GM23338 (cell line): Measurements from ENCODE around the gene SUSD1. TPM values are rescaled to one million over a fixed set of nuclear protein-coding genes. Genes with fewer than 3 reads are reported as not detected.

Experiments used
- ATAC-seq: fragments of 200-7000 bp; cut with Tn5 transposase; 3 replicates; pipeline ENCODE4 v1.9.1; 2020
- DNase-seq: peaks from one replicate; pipeline ENCODE4 v3.0.0-alpha.2; 2015; ENCODE audit warnings: low spot score
- H2AFZ ChIP-seq: fragments of 200-600 bp; sonication (generic); 2 replicates; pipeline ENCODE4 v1.8.0; 2016; ENCODE audit warnings: antibody characterized with exemption, mild to moderate bottlenecking, moderate library complexity
- H3F3A ChIP-seq: fragments of 200-600 bp; sonication (generic); replicated peaks from 2 replicates; pipeline ENCODE4 v1.8.0; 2017; ENCODE audit warnings: antibody characterized with exemption, mixed run types, low read depth
- H3K27ac ChIP-seq: fragments of 200-600 bp; sonication (generic); 2 replicates; pipeline ENCODE4 v1.6.1; 2016; ENCODE audit warnings: low read depth
- H3K27me3 ChIP-seq: fragments of 200-600 bp; sonication (generic); 2 replicates; pipeline ENCODE4 v1.8.0; 2016; ENCODE audit warnings: mild to moderate bottlenecking, mixed run types, moderate library complexity; ENCODE audit not compliant: insufficient read depth
- H3K36me3 ChIP-seq: fragments of 200-600 bp; sonication (generic); 2 replicates; pipeline ENCODE4 v1.8.0; 2016; ENCODE audit warnings: mild to moderate bottlenecking; ENCODE audit not compliant: insufficient read depth
- H3K4me1 ChIP-seq: fragments of 200-600 bp; sonication (generic); 2 replicates; pipeline ENCODE4 v1.8.0; 2016; ENCODE audit warnings: mild to moderate bottlenecking, moderate library complexity; ENCODE audit not compliant: insufficient read depth
- H3K4me2 ChIP-seq: fragments of 200-600 bp; sonication (generic); 2 replicates; pipeline ENCODE4 v1.7.1; 2017; ENCODE audit warnings: mixed run types
- H3K4me3 ChIP-seq: fragments of 200-600 bp; sonication (generic); 2 replicates; pipeline ENCODE4 v1.6.1; 2016; ENCODE audit warnings: mixed run types
- H3K79me2 ChIP-seq: fragments of 200-600 bp; sonication (generic); replicated peaks from 2 replicates; pipeline ENCODE4 v1.8.0; 2017; ENCODE audit warnings: mild to moderate bottlenecking; ENCODE audit not compliant: insufficient read depth
- H3K9me2 ChIP-seq: fragments of 200-600 bp; sonication (generic); 2 replicates; pipeline ENCODE4 v1.8.0; 2017; ENCODE audit not compliant: insufficient read depth
- H4K20me1 ChIP-seq: fragments of 200-600 bp; sonication (generic); replicated peaks from 2 replicates; pipeline ENCODE4 v1.8.0; 2017; ENCODE audit warnings: mild to moderate bottlenecking; ENCODE audit not compliant: insufficient read depth
- H3K27ac Mint-ChIP-seq: 2 replicates; pipeline ENCODE4 v1.8.0; 2020; ENCODE audit warnings: inconsistent platforms, mild to moderate bottlenecking, moderate library complexity, mixed read lengths
- H3K27me3 Mint-ChIP-seq: 3 replicates; pipeline ENCODE4 v1.8.0; 2022; ENCODE audit warnings: low read depth, mild to moderate bottlenecking, moderate library complexity, mixed read lengths, inconsistent platforms; ENCODE audit not compliant: insufficient read depth, poor library complexity
- H3K36me3 Mint-ChIP-seq: 3 replicates; pipeline ENCODE4 v1.8.0; 2021; ENCODE audit warnings: low read depth, mild to moderate bottlenecking, inconsistent platforms, moderate library complexity, mixed read lengths
- H3K4me1 Mint-ChIP-seq: 3 replicates; pipeline ENCODE4 v1.8.0; 2020; ENCODE audit warnings: mild to moderate bottlenecking, inconsistent platforms, mixed read lengths
- H3K4me3 Mint-ChIP-seq: 3 replicates; pipeline ENCODE4 v1.8.0; 2021; ENCODE audit warnings: moderate library complexity, mild to moderate bottlenecking, inconsistent platforms, mixed read lengths
- H3K9me3 Mint-ChIP-seq: 3 replicates; pipeline ENCODE4 v1.8.0; 2020; ENCODE audit warnings: moderate library complexity, mild to moderate bottlenecking, inconsistent platforms, mixed read lengths
- CREB1 ChIP-seq: fragments of 250-450 bp; sonication (Bioruptor Pico); IDR thresholded peaks from 2 replicates; pipeline ENCODE4 v1.5.0; 2020; ENCODE audit warnings: low read depth, mild to moderate bottlenecking, moderate library complexity
- CTCF ChIP-seq, 2 experiments: fragments of 200-600 bp in 1 of 2; sonication (generic) in 1 of 2; conservative IDR thresholded peaks; 2 replicates each; pipeline versions ENCODE4 v1.5.1 to v1.6.1; 2016 to 2017; ENCODE audit warnings: antibody characterized with exemption in 2 of 2, low read depth in 2 of 2, mild to moderate bottlenecking in 2 of 2, moderate library complexity in 1 of 2
- ETS1 ChIP-seq: IDR thresholded peaks from 2 replicates; pipeline ENCODE4 v1.6.1; 2016; ENCODE audit warnings: antibody characterized with exemption
- EZH2 ChIP-seq: fragments of 200-600 bp; sonication (generic); IDR thresholded peaks from one replicate; pipeline ENCODE4 v1.8.0; 2017; ENCODE audit warnings: antibody characterized with exemption, mild to moderate bottlenecking, low read depth; ENCODE audit not compliant: unreplicated experiment
- EZH2phosphoT487 ChIP-seq: fragments of 200-600 bp; sonication (generic); IDR thresholded peaks from one replicate; pipeline ENCODE4 v1.8.1; 2018; ENCODE audit warnings: antibody characterized with exemption; ENCODE audit not compliant: unreplicated experiment
- JUNB ChIP-seq: IDR thresholded peaks from one replicate; pipeline ENCODE4 v1.6.1; 2016; ENCODE audit warnings: antibody characterized with exemption; ENCODE audit not compliant: unreplicated experiment
- NANOG ChIP-seq: IDR thresholded peaks from 2 replicates; pipeline ENCODE4 v1.6.1; 2016; ENCODE audit warnings: antibody characterized with exemption, borderline replicate concordance
- POLR2AphosphoS5 ChIP-seq: IDR thresholded peaks from 2 replicates; pipeline ENCODE4 v1.6.1; 2016; ENCODE audit warnings: antibody characterized with exemption, low read depth
- REST ChIP-seq: IDR thresholded peaks from one replicate; pipeline ENCODE4 v1.6.1; 2018; ENCODE audit warnings: antibody characterized with exemption; ENCODE audit not compliant: unreplicated experiment
- STAT1 ChIP-seq: IDR thresholded peaks from one replicate; pipeline ENCODE4 v1.6.1; 2016; ENCODE audit warnings: antibody characterized with exemption; ENCODE audit not compliant: unreplicated experiment
- ZNF114 ChIP-seq: fragments of 250-450 bp; sonication (Bioruptor Pico); IDR thresholded peaks from 2 replicates; pipeline ENCODE4 v1.5.0; 2020; ENCODE audit warnings: mild to moderate bottlenecking, moderate library complexity
- ZNF331 ChIP-seq: fragments of 250-450 bp; sonication (Bioruptor Pico); IDR thresholded peaks from 2 replicates; pipeline ENCODE4 v1.5.0; 2020; ENCODE audit warnings: low read depth, mild to moderate bottlenecking, moderate library complexity
- ZNF462 ChIP-seq: fragments of 250-450 bp; sonication (Bioruptor Pico); IDR thresholded peaks from 2 replicates; pipeline ENCODE4 v1.5.0; 2020; ENCODE audit warnings: mild to moderate bottlenecking, moderate library complexity
- polyA plus RNA-seq: library from polyadenylated mRNA; unstranded; fragments of >200 nt; fragmentation: Nextera tagmentation; extraction: Ambion mirVana; gene quantifications from 2 replicates; pipeline ENCODE4 v1.2.1, GENCODE V29; 2016
- total RNA-seq: library from RNA; depleted of rRNA; stranded (reverse); fragments of >200 nt; shearing (Covaris generic); gene quantifications from 2 replicates; pipeline ENCODE4 v1.2.3, GENCODE V29; 2014

SUSD1 gene
- total and polyA plus RNA-seq, 2 experiments from 2014 or later: 1.2 to 6.4 TPM

- H3K9me3 Mint-ChIP-seq: no peaks in the 10 kb centered on the region
Observed at GRCh38 chr9:112007575-112008240, 167.4 kb downstream of the SUSD1 start.

More at GRCh38 chr9:112007575-112008240, 167.4 kb downstream of the SUSD1 start:
- Histone ChIP-seq H3K4me3 (no peak overlapping the region), H3K27ac (no peak overlapping the region), H4K20me1 (no peaks in the 10 kb centered on the region), H3K9me2 (no peaks in the 10 kb centered on the region), H3K79me2 (no peaks in the 10 kb centered on the region), H3K4me1 (no peaks in the 10 kb centered on the region), H3K4me2 (no peak overlapping the region), H3K27me3 (no peaks in the 10 kb centered on the region), H3F3A (no peaks in the 10 kb centered on the region), H2AFZ (peak overlapping the region; percentile 63; the same call in 1 of the 2 replicates), H3K36me3 (no peaks in the 10 kb centered on the region)
- no peak for DNase-seq
- H3K27ac Mint-ChIP-seq: no peak overlapping the region
- no peaks in the 10 kb centered on the region for H3K36me3 Mint-ChIP-seq
- H3K27me3 Mint-ChIP-seq: no peaks in the 10 kb centered on the region
- ATAC-seq: no peak
- peaks cover 7% of the 10 kb centered on the region; the same call in 1 of the 3 replicates for H3K4me1 Mint-ChIP-seq
- TF ChIP-seq ZNF462 (CRISPR knock-in tag): no peak
- no peak for TF ChIP-seq EZH2phosphoT487
- no peak for TF ChIP-seq CREB1 (CRISPR knock-in tag)
- no peak for TF ChIP-seq POLR2AphosphoS5
- no peak for TF ChIP-seq EZH2
- no peak for TF ChIP-seq ZNF114 (CRISPR knock-in tag)
- no peak for TF ChIP-seq NANOG
- no peak for TF ChIP-seq JUNB
- no peak for TF ChIP-seq REST
- TF ChIP-seq ETS1: no peak
- no peak for TF ChIP-seq STAT1
- TF ChIP-seq ZNF331 (CRISPR knock-in tag): no peak
- TF ChIP-seq CTCF (conservative IDR thresholded peaks at IDR 0.05; ENCODE audit: low read depth in 2 of 2): no peak
- no peak overlapping the region for H3K4me3 Mint-ChIP-seq
